ENCODE data around the gene ZFP36L1.

Gene ZFP36L1

DNA sequence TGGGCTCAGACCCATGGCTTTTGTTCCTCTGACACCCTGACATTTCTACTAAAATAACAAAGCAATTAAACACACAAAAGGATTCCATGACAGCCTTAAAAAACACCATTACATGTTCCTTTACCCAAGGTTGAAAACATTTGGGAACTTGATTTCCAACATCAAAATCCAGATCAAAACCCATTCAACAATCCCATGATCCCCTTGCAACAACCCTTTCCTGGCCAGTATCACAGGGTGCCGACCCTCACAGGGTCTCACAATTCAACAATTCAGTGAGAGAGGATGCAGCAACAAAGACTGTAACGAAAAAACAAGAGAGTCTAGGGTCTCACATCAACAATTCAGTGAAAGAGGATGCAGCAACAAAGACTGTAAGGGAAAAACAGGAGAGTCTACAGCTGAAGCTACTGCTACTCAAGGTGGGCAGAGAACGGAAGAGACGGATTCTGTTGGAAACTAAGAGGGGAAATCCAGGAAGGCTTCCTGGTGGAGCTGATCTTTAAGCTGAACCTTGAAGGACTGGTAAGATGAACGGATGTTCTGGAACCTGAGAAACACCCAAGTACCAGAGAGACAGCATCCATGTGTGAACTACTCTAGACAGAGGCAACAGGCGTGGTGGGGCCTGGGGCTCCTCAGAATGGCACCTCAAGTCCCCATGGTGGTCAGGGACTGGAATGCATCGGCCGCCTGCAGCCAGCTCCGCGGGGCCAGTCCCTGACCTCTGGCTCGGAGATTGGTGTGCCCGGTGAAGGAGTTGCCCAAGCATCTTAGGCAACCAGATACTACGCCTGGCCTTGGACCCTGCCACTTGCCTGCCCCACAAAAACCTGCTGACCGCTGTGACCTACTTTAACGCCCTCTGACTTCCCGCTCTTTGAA is 22.7 kb upstream of the ZFP36L1 start:
- DNase-seq: no peak

GRCh38 chr14:68814539-68815297 is 21.9 kb upstream of the ZFP36L1 start:
- DNase-seq: no peak

DNA sequence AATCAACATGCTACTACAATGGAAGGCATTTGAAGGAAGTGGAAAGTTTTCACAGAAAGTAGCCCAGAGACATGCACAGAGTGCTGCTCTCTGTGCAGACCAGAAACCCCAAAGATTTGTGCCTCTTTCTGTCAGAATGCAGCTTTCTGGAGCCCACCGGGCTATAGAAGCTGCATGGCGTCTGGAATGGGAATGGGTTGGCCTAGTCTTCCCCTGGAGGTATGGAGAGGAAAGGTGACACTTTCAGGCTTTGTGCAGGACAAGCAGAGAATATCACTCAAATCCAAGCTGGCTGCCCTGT is 21.3 kb upstream of the ZFP36L1 start:
- DNase-seq: no peak

DNA sequence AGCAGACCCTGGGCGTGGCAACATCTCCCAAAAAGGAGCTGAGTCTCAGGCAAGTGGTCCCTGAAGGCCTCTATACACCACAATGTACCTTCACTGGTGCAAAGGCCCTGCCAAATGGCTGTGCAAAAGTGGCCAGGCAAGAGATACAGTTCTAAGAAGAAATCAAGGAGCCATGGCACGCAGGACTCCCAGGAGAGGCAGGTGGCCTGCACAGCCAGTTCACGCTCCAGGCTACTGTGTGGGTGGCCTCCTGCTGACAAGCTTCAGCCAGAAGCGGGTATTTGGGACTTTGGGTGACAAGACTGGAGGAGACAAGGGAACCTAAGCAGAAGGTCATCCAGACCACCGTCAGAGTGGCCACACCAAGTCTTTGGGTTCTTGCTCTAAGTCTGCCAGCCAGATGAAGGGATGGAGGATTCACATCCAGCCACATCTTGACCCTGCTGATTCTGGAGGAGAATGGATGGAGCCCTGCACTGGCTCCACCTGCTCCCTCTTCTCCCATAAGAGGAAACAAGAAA is 20.5 kb upstream of the ZFP36L1 start:
- no peak for DNase-seq

GRCh38 chr14:68811171-68811570 is 18.3 kb upstream of the ZFP36L1 start:
- DNase-seq: no peak

DNA sequence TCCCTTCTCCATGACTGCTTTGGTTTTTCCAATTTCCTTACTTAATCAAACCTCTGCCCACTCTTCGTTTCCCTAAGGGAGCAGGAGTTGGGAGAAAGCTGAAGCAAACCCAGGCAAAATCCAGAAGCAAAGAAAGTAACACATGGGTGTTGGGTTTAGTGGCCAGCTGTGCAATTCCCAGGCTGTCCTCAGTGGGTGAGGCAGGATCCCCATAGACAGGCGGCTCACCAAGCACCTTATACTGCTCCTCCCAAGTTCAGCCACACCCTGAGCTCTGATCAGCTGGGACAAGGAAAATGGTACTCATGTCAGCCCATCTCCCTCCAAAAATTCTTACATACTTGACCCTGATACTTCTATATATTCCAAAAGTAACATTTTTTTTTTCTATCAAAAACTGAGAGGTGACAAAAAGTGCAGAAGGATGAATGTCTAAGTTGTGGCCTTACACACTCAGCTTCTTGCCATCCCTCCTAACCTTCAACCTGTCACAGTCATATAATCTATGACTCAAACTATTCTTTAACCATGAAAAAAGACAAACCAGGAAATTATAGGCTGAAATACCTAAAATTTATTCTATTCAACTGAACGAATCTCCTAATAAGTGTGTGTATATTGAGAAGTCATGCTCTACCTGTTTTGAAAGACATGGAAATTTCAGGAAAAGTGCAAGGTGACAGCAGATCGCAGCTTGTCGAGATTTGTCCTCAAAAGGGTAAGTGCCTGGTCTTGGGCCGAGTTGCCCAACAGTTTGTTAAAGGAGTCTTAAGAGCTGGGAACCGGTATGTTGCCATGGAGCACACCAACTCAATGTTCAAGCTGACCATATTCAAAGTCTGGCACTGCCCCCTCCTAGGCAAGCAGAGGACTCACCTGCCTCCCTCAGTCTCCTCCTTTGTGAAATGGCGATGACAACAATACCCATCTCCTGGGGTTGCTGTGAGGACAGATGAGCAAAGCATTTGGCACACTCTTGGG is 17.6 kb upstream of the ZFP36L1 start:
- DNase-seq: no peak

GRCh38 chr14:68809524-68809923 is 16.7 kb upstream of the ZFP36L1 start:
- no peak for DNase-seq

DNA sequence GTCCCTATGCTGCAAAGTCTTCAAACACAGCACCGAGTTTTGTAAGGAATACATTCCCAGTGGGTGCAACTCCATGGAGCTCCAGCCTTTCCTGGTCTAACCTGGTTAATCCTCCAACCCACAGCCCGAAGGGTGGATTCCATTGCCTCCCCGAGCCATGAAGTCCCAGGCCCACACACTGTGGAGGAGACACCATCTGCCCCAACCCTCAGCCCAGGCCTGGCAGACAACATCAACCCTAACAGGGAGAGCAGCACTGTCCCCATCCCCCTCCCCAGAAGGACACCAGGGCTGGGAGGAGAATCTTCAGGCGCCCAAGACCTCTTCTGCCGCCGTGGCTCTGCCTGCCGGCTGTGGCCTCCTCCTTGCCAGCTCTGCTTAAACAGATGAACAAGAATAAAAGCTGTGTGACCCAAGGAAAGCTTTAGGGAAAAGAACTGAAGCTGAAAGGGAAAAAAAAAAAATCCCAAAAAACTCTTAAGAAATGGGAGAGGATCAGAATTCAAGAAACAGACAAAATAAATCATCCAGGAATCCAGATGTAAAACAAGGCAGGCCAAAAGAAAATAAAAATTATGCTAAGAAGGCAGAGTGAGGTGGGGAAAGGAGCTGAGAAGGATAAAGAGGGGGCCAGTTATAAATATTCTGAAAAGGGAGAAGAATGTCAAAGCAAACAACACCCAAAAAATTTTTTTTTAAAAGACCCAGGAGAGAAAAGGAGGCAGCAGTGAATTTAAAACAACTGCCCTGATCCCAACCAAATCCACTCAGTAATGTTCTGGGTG is 16.0 kb upstream of the ZFP36L1 start:
- DNase-seq: no peak

DNA sequence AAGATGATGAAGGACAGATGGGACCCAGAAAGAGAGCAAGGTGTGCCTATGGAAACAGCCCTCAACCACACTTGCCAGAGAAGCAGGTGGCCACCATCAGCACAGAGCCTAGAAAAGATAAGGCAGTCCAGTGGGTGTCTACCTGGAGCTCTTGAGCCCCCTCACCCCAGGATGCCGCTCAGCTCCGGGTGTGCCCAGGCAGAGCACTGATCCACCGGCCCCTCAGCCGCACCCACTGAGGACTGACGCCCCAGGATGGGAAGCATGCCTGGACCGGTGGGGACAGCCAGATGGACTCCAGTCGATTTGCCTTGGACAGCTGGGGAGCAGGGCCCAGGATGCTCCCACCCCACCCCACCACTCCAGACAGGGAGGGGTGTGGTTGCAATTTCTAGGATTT is 15.1 kb upstream of the ZFP36L1 start:
- no peak for DNase-seq

DNA sequence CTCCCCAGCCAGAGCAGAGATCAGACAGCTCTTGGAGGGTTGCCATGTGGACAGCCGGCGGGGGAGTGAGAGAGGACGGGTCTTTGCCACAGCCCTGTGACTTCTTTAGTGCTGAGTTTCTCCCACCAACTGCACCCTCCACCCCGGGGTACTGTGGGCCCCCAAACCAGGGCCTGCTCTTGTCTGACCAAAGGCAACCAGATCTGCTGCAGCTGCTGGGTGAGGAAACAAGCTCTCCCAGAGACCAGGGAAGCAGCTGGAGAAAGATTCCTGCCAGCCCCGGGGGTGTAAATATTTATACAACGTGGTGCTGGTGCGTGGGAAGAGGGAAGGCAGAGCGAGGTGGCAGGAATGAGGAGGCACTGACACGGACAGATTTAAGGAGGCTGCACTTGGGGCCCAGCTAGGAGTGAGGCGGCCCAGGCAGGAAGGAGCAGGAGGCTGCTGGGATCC is 14.3 kb upstream of the ZFP36L1 start:
- DNase-seq: peak; percentile 71

GRCh38 chr14:68806526-68807147 is 13.8 kb upstream of the ZFP36L1 start:
- DNase-seq: no peak

GRCh38 chr14:68805414-68805813 is 12.5 kb upstream of the ZFP36L1 start:
- DNase-seq: no peak

DNA sequence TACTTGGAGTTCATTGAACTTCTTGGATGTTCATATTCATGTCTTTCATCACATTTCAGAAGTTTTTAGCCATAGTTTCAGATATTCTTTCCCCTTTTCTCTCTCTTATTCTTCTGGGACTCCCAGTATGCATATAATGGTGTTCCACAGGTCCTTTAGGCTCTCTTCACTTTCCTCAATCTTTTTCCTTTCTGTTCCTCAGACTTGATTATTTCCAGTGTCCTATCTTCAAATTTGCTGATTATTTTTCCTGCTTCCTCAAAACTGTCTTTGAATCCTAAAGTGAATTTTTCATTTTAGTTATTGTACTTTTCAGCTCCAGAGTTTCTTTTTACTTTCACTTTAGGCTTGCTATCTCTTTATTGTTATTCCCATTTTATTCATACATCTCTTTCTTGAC is 8.8 kb upstream of the ZFP36L1 start:
- DNase-seq: no peak

- DNase-seq: no peak
Measured at GRCh38 chr14:68800953-68801352, 8.1 kb upstream of the ZFP36L1 start.

- no peak for DNase-seq
Measured at GRCh38 chr14:68800390-68800789, 7.5 kb upstream of the ZFP36L1 start.

- no peak for DNase-seq
Measured at GRCh38 chr14:68798621-68799020, 5.8 kb upstream of the ZFP36L1 start.

DNA sequence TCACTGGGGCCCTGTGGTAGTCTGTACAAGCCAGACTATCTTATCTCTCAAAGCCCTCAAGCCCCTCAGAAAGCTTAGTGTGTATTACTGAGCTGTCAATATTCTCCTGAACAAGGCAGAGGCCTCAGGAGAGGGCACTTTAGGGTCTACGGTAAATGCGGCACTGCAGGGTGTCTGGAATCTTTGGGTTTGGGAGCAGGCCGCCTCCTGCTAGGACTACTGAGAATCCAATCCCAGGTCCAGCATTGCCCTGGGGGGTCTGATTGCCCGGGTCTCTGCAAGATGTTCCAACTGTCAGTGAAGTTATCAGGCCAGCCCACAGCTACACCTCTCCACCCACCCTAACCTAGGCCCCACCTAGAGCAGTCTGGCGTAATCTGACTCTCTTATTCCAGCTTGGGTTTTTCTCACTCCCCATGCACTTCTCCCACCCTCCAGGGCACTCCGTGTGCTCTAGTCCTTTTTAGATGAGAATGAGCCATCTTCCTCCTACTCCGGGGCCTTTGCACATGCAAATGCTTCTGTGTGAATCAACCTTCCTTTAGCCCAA is 4.3 kb upstream of the ZFP36L1 start:
- no peak for DNase-seq

DNA sequence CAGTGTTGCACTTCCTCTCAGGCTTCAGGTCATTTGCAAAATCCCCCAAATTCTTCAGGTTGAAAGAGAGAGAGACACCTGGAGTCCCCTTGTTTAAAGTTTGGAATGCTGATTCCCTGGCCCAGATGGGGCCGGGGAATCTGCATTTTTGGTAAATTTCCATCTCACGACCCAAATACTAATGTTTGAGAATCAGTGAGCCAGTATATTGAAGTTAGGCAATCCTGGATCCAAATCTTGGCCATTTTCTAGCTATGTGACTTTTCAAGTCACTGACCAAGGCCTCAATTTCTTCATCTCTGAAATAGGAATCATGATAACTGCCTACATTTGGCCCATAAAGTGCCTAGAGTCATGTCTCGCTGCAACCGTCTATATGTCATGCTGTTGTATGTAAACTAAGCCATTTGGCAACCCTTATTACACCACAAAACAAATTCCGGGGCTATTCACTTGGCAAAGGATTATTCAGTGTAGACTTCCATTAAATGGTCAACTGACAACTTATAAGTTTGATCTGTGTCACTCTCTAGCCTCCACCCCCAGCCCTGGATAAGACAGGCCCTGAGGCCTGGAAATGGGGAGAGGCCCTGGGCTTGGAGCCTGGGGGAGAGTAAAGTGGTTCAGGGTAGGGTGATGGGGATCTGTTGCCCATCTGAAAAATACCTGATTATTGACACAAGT is 3.7 kb upstream of the ZFP36L1 start:
- DNase-seq: no peak

GRCh38 chr14:68795597-68796417 is 2.9 kb upstream of the ZFP36L1 start:
- DNase-seq: no peak
